Endothelial cell of umbilical vein (primary cell): ENCODE results near the gene EMID1. TPM values are rescaled to one million over a fixed set of nuclear protein-coding genes. Genes with fewer than 3 reads are reported as not detected.

Experiments used
- BruUV-seq: library from RNA; stranded (reverse); fragments of 400-500 nt; replicated peaks from 2 replicates; lab custom pipeline; 2021; lab: Mats Ljungman, UMichigan
- CTCF ChIA-PET: fragments of 300-600, 350-600 bp; sonication (Branson Sonifier 250); formaldehyde crosslinking; loops from one replicate; lab custom pipeline; 2021; ENCODE audit warnings: antibody characterized with exemption, inconsistent platforms; lab: Charles Lee
- POLR2A ChIA-PET: fragments of 300-600, 350-600 bp; sonication (Branson Sonifier 250); formaldehyde crosslinking; loops from one replicate; lab custom pipeline; 2021; ENCODE audit warnings: antibody characterized with exemption, inconsistent platforms; lab: Charles Lee
- DNase-seq: peaks from one replicate; pipeline ENCODE4 v3.0.0-alpha.2; 2011; ENCODE audit warnings: low read depth, low spot score
- FAIRE-seq: peaks from 2 replicates; lab custom pipeline; 2011; peaks lifted over from hg19 to GRCh38; lab: Jason Lieb, UNC
- H2AFZ ChIP-seq: 2 replicates; pipeline ENCODE4 v1.6.0; 2012; ENCODE audit warnings: low read depth, low read length, control low read depth, inconsistent platforms
- H3K27ac ChIP-seq: 2 replicates; pipeline ENCODE4 v1.5.1; 2011; ENCODE audit warnings: low read depth, mild to moderate bottlenecking, control low read depth, low read length, moderate library complexity; ENCODE audit not compliant: insufficient read depth
- H3K27me3 ChIP-seq, 2 experiments: 2 replicates each; pipeline versions ENCODE4 v1.6.0 to v1.6.1; 2011; ENCODE audit warnings: low read length in 2 of 2, mixed read lengths in 1 of 2; ENCODE audit not compliant: control insufficient read depth in 2 of 2, insufficient read depth in 2 of 2
- H3K36me3 ChIP-seq, 2 experiments: 2 replicates in 1 of 2; 3 replicates in 1 of 2; pipeline ENCODE4 v1.5.1; 2011; ENCODE audit warnings: low read length in 2 of 2, mild to moderate bottlenecking in 1 of 2, moderate library complexity in 1 of 2; ENCODE audit not compliant: control insufficient read depth in 2 of 2, insufficient read depth in 2 of 2; ENCODE audit errors: extremely low read depth in 1 of 2
- H3K4me1 ChIP-seq: 3 replicates; pipeline ENCODE4 v1.5.1; 2011; ENCODE audit warnings: mild to moderate bottlenecking, low read length; ENCODE audit not compliant: control insufficient read depth, insufficient read depth; ENCODE audit errors: extremely low read depth
- H3K4me2 ChIP-seq: 2 replicates; pipeline ENCODE4 v1.6.1; 2011; ENCODE audit warnings: low read length, control low read depth, mixed read lengths; ENCODE audit not compliant: insufficient read depth
- H3K4me3 ChIP-seq, 3 experiments: fragments of 200-600 bp in 1 of 3; sonication (generic), shearing (Covaris generic) in 1 of 3; replicated peaks in 1 of 3; 2 replicates each; pipeline ENCODE4 v1.5.1; 2011 to 2016; ENCODE audit warnings: control low read depth in 3 of 3, low read length in 3 of 3, mild to moderate bottlenecking in 2 of 3, inconsistent platforms in 1 of 3, low read depth in 1 of 3, moderate library complexity in 1 of 3; ENCODE audit not compliant: insufficient read depth in 1 of 3
- H3K79me2 ChIP-seq: 2 replicates; pipeline ENCODE4 v1.6.0; 2012; ENCODE audit warnings: low read length, inconsistent platforms; ENCODE audit not compliant: control insufficient read depth, insufficient read depth
- H3K9ac ChIP-seq: replicated peaks from 2 replicates; pipeline ENCODE3; 2011; ENCODE audit warnings: low read length, control low read depth; ENCODE audit not compliant: insufficient read depth; ENCODE audit errors: extremely low read depth
- H3K9me1 ChIP-seq: replicated peaks from 3 replicates; pipeline ENCODE4 v1.6.0; 2011; ENCODE audit warnings: mild to moderate bottlenecking, low read length; ENCODE audit not compliant: control insufficient read depth, insufficient read depth; ENCODE audit errors: extremely low read depth
- H3K9me3 ChIP-seq: replicated peaks from 2 replicates; pipeline ENCODE4 v1.5.1; 2012; ENCODE audit warnings: low read length, inconsistent platforms; ENCODE audit not compliant: control insufficient read depth, insufficient read depth
- H4K20me1 ChIP-seq: replicated peaks from 2 replicates; pipeline ENCODE3; 2011; ENCODE audit warnings: mild to moderate bottlenecking, low read length; ENCODE audit not compliant: control insufficient read depth, insufficient read depth; ENCODE audit errors: extremely low read depth
- CTCF ChIP-seq, 2 donors: IDR thresholded peaks; 1 replicate in 1 of 2; 2 replicates in 1 of 2; pipeline ENCODE4 v1.5.1; 2011; ENCODE audit warnings: low read length in 2 of 2, mild to moderate bottlenecking in 2 of 2, moderate library complexity in 2 of 2, control low read depth in 1 of 2, inconsistent platforms in 1 of 2, low read depth in 1 of 2; ENCODE audit not compliant: insufficient read depth in 1 of 2; ENCODE audit errors: extremely low read depth in 1 of 2
- EZH2 ChIP-seq: IDR thresholded peaks from 2 replicates; pipeline ENCODE4 v1.6.1; 2012; ENCODE audit warnings: borderline replicate concordance, low read depth, mild to moderate bottlenecking, moderate library complexity, low read length, inconsistent platforms; ENCODE audit not compliant: severe bottlenecking
- FOS ChIP-seq: IDR thresholded peaks from 2 replicates; pipeline ENCODE4 v1.6.1; 2011; ENCODE audit warnings: mild to moderate bottlenecking, low read length, moderate library complexity, borderline replicate concordance; ENCODE audit not compliant: insufficient read depth
- GATA2 ChIP-seq: IDR thresholded peaks from 2 replicates; pipeline ENCODE4 v1.7.0; 2011; ENCODE audit warnings: low read depth, mild to moderate bottlenecking, moderate library complexity, mixed read lengths, low read length; ENCODE audit not compliant: insufficient read length, insufficient read depth
- JUN ChIP-seq: IDR thresholded peaks from 2 replicates; pipeline ENCODE4 v1.6.1; 2011; ENCODE audit warnings: borderline replicate concordance, low read depth; ENCODE audit not compliant: insufficient read length, insufficient read depth
- MAX ChIP-seq: IDR thresholded peaks from 2 replicates; pipeline ENCODE4 v1.6.1; 2011; ENCODE audit not compliant: insufficient read depth, insufficient read length
- MYC ChIP-seq: IDR thresholded peaks from one replicate; pipeline ENCODE4 v1.6.1; 2011; ENCODE audit warnings: mild to moderate bottlenecking, low read depth, low read length
- POLR2A ChIP-seq: IDR thresholded peaks from 2 replicates; pipeline ENCODE4 v1.6.1; 2012; ENCODE audit warnings: low read depth, mild to moderate bottlenecking, control low read depth, low read length
- POLR2AphosphoS5 ChIP-seq: IDR thresholded peaks from 2 replicates; pipeline ENCODE4 v1.6.1; 2012; ENCODE audit warnings: low read depth, mild to moderate bottlenecking, control low read depth, low read length, moderate library complexity; ENCODE audit not compliant: insufficient read depth
- dilution Hi-C: fragments of 300-500 bp; cut with MboI; formaldehyde crosslinking; loops from one replicate; pipeline ENCODE4 v1.15.0; 2019; ENCODE audit warnings: low sequenced_read_pairs; ENCODE audit not compliant: extremely low pct_ligation_motif_present
- intact Hi-C: fragments of 100-400 bp; cut with micrococcal nuclease; formaldehyde crosslinking; loops from one replicate; pipeline ENCODE4 v1.10.0; 2022
- polyA plus RNA-seq, 4 experiments: library from polyadenylated mRNA; depleted of rRNA in 3 of 4; stranded (reverse) in 3 of 4; unstranded in 1 of 4; fragments of >200 nt; gene quantifications; 2 replicates each; pipeline versions ENCODE4 v1.2.1 to v1.2.3, GENCODE V29; 2011 to 2012; ENCODE audit warnings: missing spikeins in 1 of 4
- total RNA-seq: library from RNA; stranded (reverse); gene quantifications from 2 replicates; pipeline ENCODE4 v1.2.3, GENCODE V29; 2021

Gene EMID1
- total and polyA plus RNA-seq, 2 donors (not counting 3 experiments of a cell fraction or from before 2014, with no cell fraction given): 0.51 to 0.75 TPM

- DNase-seq (no peak), FAIRE-seq (no peak)
- Histone ChIP-seq H3K27me3 (no peaks in the 10 kb centered on the region), H3K27ac (no peak overlapping the region), H3K9ac (no peak overlapping the region), H3K4me3 (no peak overlapping the region), H2AFZ (no peak overlapping the region), H3K4me2 (no peak overlapping the region), H4K20me1 (no peaks in the 10 kb centered on the region), H3K36me3 (no peaks in the 10 kb centered on the region), H3K4me1 (no peaks in the 10 kb centered on the region), H3K9me3 (no peaks in the 10 kb centered on the region), H3K9me1 (no peaks in the 10 kb centered on the region), H3K79me2 (no peaks in the 10 kb centered on the region)
- TF ChIP-seq JUN (no peak), CTCF (IDR thresholded peaks at IDR 0.05; ENCODE audit: extremely low read depth in 1 of 2, insufficient read depth in 1 of 2, low read depth in 1 of 2, low read length in 2 of 2) (no peak), POLR2A (no peak), POLR2AphosphoS5 (no peak), FOS (no peak), MAX (no peak), MYC (no peak), GATA2 (no peak), EZH2 (no peak)
- BruUV-seq: no TSS peak
- dilution Hi-C loops (no loop called here), intact Hi-C loops (no loop called here)
- CTCF ChIA-PET: interaction anchor here (1.6 to 1.9 kb wide), 2 partner anchors 8 to 31 kb away, joined by 4 to 6 read pairs; partner anchors contain the start of gene EMID1
- POLR2A ChIA-PET: no interaction called here
Measured at GRCh38 chr22:29214232-29214631, 8.5 kb downstream of the EMID1 start.
